Muscle of back (tissue), 11 donors: ENCODE data around the gene DAP3. TPM values are rescaled to one million over a fixed set of nuclear protein-coding genes. Genes with fewer than 3 reads are reported as not detected.
"Not testable (repeated sequence)": the region's sequence is repeated elsewhere in the genome, so short reads cannot be mapped to it uniquely, and the experiment has no call there.

Experiments
- DNase-seq, 3 donors: peaks; one replicate each; pipeline versions ENCODE4 v3.0.0 to v3.0.0-alpha.2; 2013
- polyA plus RNA-seq, 10 donors: library from polyadenylated mRNA; unstranded; fragments of 120-200 nt; gene quantifications; one replicate each; pipeline ENCODE4 v1.2.1, GENCODE V29; 2013; ENCODE audit not compliant: insufficient read length in 10 of 10

The DAP3 gene
- polyA plus RNA-seq, 10 donors: 111 to 162 (median 138) TPM

DNA sequence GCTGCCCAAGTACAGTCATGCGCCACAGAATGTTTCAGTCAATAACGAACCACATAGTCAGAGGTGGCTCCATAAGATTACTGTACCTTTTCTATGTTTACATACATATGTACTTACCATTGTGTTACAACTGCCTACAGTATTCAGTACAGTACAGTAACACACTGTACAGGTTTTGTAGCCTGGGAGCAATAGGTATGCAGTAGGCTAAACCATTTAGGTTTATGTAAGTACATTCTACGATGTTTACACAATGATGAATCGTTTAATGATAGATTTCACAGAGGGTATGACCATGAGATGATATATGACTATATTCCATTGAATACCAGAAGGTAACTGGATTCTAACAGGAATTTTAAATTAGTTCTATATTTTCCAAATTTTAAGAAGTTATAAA is 10.9 kb upstream of the DAP3 start:
- no peak for DNase-seq

DNA sequence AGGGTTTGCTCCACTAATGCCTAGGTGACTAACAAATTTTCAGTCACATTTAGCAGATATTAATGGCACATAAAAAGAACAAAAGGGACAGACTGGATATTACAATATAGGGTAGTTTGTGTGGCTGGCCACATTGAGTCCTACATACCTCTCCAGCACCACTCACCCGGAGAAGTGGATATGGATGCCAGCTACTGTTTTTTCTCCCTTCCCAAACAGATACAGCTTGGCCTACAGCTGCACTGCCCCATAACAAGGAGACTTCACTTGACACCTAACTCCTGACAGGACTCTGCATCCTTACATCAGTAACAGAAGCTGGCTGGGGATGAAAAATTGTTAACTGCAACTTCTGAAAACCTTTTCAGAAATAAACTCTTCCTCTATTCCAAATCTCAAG is 9.9 kb upstream of the DAP3 start:
- not testable (repeated sequence) for DNase-seq

DNA sequence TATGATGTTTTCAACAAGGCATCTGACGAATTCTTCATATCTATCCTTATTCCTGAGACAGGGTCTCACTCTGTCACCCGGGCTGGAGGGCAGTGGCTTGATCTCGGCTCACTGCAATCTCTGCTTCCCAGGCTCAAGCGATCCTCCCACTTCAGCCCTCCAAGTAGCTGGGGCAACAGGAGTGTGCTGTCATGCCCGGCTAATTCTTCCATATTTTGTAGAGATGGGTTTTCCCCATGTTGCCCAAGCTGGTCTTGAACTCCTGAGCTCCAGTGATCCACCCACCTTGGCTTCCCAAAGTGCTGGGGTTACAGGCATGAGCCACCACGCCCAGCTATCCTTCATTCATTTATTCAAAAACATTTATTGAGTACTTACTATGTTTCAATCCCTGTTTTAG is 8.4 kb upstream of the DAP3 start:
- no peak for DNase-seq

DNA sequence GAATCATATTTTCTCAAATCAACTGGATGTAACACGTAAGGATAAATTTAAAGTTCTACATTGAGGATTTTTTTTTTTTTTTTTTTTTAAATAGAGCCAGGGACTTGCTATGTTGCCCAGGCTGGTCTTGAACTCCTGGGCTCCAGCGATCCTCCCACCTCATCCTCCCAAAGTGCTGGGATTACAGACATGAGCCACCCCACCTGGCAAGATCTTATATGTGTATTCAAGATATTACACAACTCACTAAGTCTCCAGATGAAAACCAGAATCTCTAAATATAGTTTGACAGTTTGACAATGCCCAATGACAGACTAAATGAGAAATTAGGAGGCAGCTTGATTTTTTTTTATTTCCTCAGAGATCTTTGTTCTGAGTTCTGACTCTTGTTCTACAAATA is 7.1 kb upstream of the DAP3 start:
- DNase-seq: no peak

DNA sequence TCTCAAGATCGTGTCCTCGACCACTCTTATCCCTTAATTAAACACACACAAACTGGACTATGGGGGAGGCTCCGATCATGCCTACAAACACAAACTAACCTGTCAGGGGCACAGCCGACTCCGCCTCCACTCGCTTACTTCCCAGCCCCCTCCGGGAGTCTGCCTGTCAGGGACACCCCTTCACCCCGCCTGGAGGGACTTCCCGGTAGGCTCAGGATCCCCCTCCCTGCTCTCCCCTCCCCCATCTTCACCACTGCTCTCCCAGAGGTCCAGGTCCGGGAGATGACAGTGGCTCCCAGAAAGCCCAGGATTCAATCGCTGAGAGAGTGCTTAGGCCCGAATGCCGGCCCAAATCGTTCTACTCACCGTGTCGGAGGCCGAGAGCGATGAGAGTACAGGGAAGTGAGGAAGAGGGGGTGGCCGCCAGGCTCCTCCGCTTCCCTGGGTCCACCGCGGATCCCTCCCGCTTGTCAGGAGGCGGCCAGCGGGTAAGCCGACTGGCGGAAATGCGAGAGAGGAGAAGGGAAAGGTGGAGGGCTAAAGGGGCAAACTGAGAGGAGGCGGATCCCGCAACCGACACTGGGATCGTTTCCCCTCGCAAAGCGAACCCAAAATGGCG is 1.1 kb upstream of the DAP3 start:
- not testable (repeated sequence) for DNase-seq

DNA sequence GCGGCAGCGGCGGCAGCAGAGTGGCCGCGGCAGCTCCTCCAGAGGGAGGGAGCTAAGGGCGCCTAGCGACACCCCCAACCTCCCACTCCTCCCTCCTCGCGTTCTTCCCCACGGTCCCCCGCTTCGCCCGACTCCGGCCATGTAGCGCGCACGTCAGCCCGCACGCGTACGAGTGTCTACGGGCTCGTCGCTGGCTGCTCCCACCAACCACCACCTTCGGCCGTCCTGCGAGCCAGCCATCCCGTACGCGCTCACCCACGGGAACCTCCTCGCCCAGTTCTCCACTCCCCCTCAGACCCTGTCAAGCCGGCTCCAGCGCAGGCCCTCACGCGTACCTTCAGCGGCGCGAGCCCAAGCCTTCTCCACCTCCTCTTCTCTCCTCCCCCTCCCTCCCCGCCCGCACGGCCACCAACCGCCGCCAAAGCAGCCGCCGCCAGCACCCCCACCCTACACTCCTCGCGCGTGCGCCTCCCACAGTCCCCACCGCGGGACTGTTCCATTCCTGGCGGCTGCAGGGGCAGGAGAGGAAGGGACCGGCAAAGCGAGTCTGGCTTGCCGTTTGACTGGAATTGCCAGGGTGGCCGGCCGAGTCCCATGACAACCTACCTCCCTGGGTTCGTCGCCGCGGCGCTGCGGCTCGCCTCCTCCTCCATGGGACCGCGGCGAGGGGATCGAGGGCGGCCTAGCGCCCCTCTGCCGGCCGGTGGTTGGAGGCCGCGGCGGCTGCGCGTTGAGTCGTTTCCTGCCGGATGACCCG is 389 bp upstream of the DAP3 start, which contains the start of gene YY1AP1:
Gene YY1AP1 (minus strand): TSS at position 451 of the 757 bp plus-strand sequence. CDS start 8,338 bp downstream, outside the sequence.
- DNase-seq: peak; percentile 93 to 99 (median 95)

DNA sequence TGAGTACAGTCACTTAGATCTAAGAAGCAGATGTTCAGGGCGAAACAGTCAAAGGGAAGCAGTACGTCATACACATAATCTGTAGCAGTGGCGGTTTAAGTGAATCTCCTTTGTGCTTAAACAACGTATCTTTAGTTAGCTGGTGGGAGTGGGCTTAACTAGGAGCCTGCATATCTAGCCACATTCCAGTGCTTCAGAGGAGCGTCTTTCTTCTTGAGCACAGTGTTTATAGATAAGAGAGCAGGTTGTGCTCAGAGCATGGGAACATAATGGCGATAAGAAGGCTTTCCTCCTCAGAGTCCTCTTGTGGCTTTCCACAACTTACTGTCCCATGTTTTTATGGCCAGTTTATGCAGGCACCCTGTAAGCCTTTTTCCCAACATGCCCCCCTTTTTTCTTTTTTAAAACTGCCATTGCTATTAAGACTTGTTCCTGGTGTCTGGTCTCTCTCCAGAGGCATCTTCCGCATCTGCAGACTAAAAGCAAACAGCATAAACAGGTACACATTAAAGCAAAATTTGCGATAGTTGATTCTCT is 3.2 kb downstream of the DAP3 start:
- DNase-seq: no peak

DNA sequence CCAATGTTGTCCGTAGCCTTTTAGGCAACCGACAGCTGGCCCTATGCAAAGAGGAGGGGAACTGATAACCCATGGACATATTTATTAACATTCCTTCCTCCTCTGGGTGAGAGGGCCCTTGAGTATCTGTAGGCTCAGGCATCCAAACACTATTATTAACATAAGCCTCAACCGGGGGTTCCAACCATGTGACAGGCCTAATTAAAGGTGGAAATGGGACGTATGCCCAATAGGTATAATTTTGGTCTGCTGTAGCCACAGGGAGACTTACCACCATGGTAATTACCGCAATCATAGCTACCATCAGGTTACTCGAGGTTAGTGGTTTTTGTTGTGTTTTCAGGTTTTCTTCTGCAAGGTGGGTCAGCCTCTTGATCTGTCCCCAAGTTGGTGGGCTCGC is 5.3 kb downstream of the DAP3 start:
- DNase-seq: no peak

DNA sequence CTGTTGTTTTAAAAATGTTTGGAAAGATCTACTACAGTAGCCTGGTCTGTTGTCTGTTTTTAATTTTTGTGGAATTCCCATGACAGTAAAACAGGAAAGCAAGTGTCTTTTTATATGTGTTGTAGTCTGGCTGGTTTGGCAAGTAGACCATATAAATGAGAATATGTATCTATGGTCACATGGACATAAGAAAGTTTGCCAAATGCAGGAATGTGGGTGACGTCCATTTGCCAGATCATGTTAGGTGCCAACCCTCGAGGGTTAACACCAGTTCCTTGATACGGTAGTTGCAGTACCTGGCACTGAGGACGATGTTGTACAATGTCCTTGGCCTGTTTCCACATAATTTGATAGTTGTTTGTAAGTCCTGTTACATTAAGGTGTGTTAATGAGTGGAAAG is 6.2 kb downstream of the DAP3 start:
- peak in 2 of 3 donors; percentile 6 to 30 for DNase-seq

DNA sequence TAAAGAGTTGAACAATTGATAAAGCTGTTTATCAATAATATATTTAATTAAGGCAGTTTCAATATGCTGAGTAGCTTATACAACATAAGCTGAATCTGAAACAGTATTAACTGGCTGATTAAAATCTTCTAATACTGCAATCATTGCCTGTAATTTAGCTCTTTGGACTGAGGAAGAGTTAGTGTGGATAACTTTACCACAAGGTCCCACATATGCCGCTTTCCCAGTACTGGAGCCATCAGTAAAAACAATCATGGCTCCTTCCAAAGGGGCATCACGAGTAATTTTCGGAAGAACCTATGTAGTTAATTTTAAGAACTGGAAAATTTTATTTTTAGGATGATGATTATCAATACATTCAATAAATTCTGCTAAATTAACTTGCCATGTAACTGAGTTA is 6.7 kb downstream of the DAP3 start:
- no peak for DNase-seq

DNA sequence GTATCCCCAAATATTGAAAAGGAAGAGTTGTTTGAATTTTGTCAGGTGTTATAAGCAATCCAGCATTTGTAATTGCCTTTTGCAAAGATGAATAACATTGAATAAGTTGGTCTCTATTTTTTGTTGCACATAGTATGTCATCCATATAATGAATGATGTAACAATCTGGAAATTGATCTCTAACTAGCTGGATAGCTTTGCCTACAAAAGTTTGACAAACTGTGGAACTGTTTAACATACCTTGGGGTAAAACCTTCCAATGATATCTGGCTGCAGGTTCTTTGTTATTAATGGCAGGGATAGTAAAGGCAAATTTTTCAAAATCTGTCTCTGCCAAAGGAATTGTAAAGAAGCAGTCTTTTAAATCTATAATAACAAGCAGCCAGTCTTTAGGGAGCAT is 7.6 kb downstream of the DAP3 start:
- no peak for DNase-seq

DNA sequence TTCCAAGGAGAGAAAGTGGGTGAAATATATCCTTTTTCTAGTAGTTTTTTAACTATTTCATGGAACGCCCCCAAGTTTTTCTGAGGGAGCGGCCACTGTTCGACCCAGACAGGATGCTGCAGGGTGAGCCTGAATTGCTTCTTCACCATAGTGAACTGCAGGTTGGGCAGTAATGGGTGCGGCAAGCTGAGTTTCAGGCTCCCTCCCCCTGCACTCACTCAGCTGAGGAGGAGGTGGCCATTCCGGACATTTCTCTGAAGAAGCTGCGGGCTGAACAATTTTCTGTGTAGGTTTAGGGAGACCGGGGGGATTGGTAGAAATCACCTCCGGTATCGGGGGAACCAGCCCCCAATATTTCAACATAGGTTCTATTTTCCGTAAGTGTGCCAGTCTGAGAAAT is 8.2 kb downstream of the DAP3 start:
- no peak for DNase-seq

DNA sequence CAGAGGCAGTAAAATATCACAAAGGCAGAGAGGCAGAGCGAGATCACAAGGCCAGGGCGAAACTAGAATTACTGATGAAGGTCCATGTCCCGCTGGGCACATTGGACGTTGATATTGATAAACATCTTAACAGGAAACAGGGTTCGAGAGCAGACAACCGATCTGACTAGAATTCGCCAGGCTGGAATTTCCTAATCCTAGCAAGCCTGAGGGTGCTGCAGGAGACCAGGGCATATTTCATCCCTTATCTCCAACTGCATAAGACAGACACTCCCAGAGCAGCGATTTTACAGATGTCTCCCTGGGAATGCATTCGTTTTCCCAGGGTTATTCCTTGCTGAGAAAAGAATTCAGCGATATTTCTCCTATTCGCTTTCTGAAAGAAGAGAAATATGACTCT is 8.7 kb downstream of the DAP3 start:
- not testable (repeated sequence) for DNase-seq

DNA sequence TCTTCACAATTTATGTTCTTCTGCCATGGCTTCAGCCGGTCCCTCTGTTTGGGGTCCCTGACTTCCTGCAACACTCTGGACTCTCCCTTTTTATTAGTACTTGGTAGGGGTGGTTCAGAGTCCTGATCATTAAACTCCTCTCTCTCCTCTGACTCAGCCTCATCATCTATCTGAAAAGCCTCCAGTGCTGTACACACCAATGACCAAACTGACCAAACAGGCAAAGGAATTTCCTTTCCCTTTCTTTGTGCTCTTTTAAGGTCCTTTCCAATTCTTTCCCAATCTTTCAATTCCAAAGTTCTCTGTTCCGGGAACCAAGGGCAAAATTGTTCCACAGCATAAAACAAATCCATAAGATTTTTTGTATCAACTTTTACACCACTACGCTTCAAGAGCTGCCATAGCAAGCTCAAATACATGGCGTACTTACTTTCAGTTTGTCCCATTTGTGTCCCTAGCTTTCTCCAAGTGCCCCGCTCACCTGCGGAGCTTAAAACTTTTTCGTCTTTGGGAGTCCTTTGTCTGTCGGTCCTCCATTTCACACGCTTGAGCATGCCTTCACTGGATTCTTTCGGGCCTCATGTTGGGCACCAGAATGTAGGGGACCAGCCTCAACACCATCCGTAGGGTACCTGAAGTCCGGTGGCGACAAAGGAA is 9.6 kb downstream of the DAP3 start:
- DNase-seq: no peak

DNA sequence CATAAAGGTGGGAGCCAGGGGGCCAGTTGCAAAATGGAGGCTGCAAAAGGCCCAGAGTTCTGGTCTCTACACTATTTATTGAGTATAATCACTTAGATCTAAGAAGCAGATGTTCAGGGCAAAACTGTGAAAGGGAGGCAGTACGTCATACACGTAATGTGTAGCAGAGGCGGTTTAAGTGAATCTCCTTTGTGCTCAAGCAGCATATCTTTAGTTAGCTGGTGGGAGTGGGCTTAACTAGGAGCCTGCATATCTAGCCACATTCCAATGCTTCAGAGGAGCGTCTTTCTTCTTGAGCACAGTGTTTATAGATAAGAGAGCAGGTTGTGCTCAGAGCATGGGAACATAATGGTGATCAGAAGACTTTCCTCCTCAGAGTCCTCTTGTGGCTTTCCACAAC is 10.2 kb downstream of the DAP3 start:
- DNase-seq: not testable (repeated sequence)

DNA sequence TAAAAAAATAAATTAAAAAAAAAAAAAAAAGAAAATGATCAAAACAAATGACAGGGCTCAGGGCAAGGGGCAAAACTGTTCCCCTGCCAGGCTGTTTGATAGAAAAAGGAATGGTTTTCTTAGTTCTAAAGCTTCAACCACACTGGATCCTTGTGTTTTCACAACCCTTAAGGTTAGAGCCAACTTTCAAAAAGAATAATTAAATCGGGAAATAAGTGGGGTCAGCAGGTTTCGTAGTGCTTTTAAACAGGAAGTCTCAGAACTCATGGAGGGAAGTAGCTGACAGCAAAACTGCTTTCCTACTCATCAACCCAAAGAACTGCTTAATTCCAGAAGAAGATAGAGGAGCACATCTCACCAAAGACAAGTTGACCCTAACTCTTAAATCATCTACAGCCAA is 12.8 kb downstream of the DAP3 start:
- not testable (repeated sequence) for DNase-seq

DNA sequence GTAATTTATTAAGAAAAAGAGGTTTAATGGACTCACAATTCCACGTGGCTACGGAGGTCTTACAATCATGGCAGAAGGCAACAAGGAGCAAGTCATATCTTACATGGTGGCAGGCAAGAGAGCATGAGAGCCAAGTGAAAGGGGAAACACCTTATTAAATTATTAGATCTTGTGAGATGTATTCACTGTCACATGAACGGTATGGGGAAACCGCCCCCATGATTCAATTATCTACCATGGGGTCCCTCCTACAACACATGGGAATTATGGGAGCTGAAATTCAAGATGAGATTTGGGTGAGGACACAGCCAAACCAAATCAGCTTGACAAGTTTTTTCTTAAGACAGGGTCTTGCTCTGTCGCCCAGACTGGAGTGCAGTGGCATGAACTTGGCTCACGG is 14.3 kb downstream of the DAP3 start:
- DNase-seq: no peak

DNA sequence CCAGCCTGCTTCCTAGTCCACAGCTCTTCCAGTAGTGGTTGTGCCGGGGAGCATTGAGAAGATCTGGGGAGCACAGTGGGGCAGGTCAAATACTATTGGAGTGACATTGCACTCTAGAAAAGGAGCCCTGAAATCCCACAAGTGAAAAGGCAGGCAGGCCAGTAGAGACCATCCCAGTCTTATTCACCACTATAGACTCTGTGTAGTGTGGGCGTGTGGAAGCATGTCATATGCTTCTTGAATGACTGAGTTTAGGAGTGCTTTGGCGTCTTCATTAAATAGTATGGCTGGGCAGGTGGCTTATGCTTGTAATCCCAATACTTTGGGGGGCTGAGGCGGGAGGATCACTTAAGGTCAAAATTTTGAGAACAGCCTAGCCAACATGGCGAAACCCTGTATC is 15.5 kb downstream of the DAP3 start:
- DNase-seq: not testable (repeated sequence)

DNA sequence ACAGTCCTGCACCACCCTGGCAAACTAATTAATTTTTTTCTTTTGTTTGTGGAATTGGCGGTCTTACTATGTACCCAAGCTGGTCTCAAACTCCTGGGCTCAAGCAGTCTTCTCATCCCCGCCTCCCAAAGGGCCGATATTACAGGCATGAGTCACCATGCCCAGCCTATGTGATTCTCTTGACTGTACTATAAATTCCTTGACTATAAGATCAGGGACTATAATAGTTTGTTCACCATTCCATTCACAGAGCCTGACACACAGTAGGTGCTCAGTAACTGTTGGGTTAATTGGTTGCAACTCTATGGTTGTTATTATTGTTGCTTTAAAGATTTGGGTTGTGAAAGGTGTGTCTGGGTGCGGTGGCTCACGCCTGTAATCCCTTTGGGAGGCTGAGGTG is 17.2 kb downstream of the DAP3 start:
- peak in 1 of 3 donors; percentile 13 for DNase-seq

DNA sequence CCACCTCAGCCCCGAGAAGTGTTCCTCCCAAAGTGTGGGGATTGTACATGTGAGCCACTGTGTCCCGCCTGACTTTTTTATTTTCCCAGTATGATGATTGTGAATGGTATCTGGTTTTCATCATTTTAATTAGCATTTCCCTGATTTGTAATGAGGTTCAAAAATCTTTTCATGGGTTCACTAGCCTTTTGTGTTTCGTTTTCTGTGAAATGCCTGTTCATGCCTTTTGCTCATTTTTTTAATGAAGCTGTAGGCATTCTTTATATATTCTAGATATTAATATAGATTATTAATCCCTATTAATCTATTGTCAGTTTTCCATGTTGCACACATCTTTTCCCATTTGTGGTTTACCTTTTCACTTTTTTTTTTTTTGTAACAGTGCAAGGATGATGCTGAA is 20.5 kb downstream of the DAP3 start:
- DNase-seq: no peak

DNA sequence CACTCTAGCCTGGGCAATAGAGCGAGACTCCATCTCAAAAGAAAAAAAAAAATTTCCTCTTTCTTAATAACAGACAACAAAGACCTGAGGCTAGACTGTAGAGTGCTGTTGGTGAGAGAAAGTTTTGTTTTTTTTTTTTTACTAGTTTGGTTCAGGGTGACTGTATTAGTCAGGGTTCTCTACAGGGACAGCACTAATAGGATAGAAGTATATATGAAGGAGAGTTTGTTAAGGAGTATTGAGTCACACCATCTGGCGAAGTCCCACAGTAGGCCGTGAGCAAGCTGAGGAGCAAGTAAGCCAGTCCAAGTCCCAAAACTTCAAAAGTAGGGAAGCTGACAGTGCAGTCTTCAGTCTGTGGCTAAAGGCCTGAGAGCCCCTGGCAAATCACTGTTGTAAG is 22.6 kb downstream of the DAP3 start:
- DNase-seq: not testable (repeated sequence)

DNA sequence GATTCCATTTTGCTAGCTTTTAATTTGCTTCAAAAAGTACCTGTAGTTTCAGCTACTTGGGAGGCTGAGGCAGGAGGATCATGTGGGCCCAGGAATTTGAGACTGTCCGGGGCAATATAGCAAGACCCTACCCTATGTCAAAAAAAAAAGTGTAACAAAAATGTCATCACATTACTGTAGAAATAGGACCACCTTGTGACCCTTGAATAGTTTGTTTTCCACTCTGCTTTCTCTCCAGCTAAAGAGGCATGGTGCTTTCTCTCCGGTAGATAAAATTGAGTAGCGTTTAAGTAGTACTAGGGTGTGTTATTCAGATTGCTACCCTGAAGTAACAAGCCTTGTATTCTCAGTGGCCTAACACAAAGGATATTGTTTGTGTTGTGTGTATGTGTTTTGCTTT is 23.7 kb downstream of the DAP3 start:
- DNase-seq: not testable (repeated sequence)

DNA sequence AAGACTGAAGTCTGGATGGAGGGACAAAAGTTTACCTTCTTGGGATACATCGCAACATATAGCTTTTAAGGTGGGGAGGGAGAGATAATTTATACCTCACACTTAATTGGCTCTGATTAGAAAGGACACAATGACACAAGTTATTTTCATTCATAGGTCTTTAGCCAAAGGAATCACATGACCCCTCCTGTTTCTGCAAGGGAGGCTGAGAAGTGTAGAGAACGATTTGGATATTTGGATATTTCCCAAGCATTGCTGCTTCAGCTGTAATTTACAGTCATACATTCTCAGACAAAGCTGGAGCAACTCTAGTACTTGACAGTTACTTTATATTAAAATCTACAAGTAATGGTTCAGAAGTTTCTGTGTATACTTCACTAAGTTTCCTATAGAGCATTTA is 24.2 kb downstream of the DAP3 start:
- no peak for DNase-seq
